ENCODE data around the gene PTPRN2.

- TF ChIP-seq POLR2A (IDR thresholded peaks at IDR 0.05; ENCODE audit: borderline replicate concordance, extremely low read depth, insufficient read depth, insufficient read length), result no peak
- TF ChIP-seq POLR2AphosphoS5 (IDR thresholded peaks at IDR 0.05; ENCODE audit: low read depth, low read length), result no peak
- TF ChIP-seq CTCF (IDR thresholded peaks at IDR 0.05 in 2 of 3, conservative IDR thresholded peaks at IDR 0.05 in 1 of 3; ENCODE audit: borderline replicate concordance in 1 of 3, insufficient read depth in 1 of 3, low read depth in 2 of 3, low read length in 2 of 3), result no peak
- no peak for TF ChIP-seq ZBTB33 (IDR thresholded peaks at IDR 0.05; ENCODE audit: extremely low read depth, insufficient replicate concordance, low read length)
- no peak for TF ChIP-seq CEBPB (IDR thresholded peaks at IDR 0.05; ENCODE audit: low read depth)
- TF ChIP-seq JUND (IDR thresholded peaks at IDR 0.05), result no peak
- TF ChIP-seq ELF1 (IDR thresholded peaks at IDR 0.05; ENCODE audit: borderline replicate concordance, low read depth), result no peak
- no peak for TF ChIP-seq EZH2 (IDR thresholded peaks at IDR 0.05)
- TF ChIP-seq EZH2phosphoT487 (IDR thresholded peaks at IDR 0.05; ENCODE audit: borderline replicate concordance), result no peak
- TF ChIP-seq REST (IDR thresholded peaks at IDR 0.05; ENCODE audit: low read depth), result no peak
- no peak for TF ChIP-seq ATF3 (IDR thresholded peaks at IDR 0.05)
- no peak for TF ChIP-seq SIN3A (IDR thresholded peaks at IDR 0.05; ENCODE audit: low read depth)
- TF ChIP-seq MAX (IDR thresholded peaks at IDR 0.05), result no peak
- no peak for TF ChIP-seq YY1 (IDR thresholded peaks at IDR 0.05; ENCODE audit: extremely low read depth, insufficient replicate concordance, low read depth, low read length)
Observed at GRCh38 chr7:158261362-158262235, 326.0 kb downstream of the PTPRN2 start.
